NCI-H526 (cell line): Measurements from ENCODE around the gene ADGRG6.
"Not testable (repeated sequence)": the region's sequence is repeated elsewhere in the genome, so short reads cannot be mapped to it uniquely, and the experiment has no call there.

Experiments
- DNase-seq, 2 experiments: peaks; one replicate each; lab custom pipeline; 2025; lab: John Stamatoyannopoulos, UW

The ADGRG6 gene

DNA sequence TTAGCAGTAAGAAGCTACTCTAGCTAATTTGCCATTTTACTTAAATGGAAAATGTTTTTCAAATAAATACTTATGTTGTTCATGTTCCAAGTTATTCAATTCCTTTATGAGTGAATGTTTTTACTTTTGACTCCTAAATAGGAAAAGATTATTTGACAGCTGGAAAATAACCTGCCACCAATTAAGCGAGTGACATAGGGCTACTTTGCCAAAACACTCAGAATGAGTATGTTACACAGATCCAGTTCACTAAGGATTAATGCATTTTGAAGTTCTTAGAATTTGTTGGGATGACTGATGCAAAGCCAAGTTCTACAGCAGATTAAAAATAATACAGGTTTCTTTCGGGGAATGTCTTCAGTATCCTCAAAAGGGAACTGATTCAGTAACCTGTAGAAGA is 144.4 kb downstream of the ADGRG6 start:
- no peak for DNase-seq

- DNase-seq: no peak
These were observed 144.8 kb downstream of the ADGRG6 start for GRCh38 chr6:142446576-142446975.

DNA sequence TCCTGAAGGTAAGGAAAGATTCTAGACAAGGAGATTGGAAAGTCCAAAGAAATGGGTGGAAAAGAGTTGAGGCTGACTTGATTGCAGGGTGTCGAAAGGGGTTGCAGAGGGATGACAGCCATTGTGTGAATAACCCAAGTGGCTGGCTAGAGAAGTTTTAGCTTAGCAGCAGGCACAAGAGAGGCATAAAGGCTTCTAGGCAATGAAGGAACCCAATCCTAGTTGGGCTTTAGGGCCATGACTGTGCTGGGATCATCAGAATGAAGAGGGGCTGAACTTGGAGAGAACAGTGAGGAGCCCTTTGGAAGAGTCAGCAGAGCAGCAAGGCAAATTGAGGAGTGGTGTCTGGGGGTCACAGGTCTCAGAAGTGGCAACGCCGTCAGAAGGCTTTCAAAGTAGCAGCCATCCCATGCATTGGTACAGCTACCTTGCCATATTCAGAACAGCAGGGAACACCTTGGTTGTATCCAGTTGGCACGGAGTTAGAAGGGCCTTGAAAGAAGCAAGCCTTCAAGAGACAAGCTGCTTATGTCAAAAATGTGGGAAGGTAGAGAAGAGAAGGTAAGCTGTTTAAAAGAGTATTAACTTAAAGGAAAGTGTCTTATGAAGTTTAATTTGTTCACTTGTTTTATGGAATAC is 146.4 kb downstream of the ADGRG6 start:
- DNase-seq: no peak

DNA sequence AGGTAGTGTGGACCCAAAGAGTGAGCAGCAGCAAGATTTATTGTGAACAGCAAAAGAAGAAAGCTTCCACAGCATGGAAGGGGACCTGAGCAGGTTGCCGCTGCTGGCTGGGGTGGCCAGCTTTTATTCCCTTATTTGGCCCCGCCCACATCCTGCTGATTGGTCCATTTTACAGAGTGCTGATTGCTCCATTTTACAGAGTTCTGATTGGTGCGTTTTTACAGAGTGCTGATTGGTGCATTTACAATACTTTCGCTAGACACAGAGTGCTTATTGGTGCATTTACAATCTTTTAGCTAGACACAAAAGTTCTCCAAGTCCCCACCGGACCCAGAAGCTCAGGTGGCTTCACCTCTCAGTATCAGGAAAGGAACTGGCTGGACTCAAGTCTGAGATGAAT is 149.0 kb downstream of the ADGRG6 start:
- not testable (repeated sequence) for DNase-seq

DNA sequence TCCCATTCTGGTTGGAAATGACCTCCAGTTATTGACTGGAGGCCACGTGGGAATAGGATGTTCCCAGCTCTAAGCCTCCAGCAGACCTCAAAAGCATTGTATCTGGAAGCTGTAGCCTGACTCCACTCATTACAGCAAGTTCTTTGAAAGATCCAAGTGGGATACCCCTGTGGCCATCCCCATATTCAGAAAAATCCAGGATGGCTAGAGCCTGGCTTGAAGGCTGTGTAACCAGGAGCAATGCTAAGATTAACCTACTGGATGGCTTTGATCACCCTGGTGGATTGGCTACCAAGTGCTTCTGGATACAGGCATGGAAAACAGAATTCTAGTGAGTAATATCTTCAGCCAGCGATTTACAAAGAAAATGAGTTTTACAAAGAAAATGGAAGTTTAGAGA is 151.2 kb downstream of the ADGRG6 start:
- DNase-seq: no peak

DNA sequence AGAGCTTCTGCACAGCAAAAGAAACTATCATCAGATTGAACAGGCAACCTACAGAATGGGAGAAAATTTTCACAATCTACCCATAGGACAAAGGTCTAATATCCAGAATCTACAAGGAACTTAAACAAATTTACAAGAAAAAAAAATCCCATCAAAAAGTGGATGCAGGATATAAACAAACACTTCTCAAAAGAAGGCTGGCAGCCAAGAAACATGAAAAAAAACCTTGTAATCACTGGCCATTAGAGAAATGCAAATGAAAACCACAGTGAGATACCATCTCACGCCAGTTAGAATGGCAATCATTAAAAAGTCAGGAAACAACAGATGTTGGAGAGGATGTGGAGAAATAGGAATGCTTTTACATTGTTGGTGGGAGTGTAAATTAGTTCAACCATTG is 152.4 kb downstream of the ADGRG6 start:
- DNase-seq: not testable (repeated sequence)

DNA sequence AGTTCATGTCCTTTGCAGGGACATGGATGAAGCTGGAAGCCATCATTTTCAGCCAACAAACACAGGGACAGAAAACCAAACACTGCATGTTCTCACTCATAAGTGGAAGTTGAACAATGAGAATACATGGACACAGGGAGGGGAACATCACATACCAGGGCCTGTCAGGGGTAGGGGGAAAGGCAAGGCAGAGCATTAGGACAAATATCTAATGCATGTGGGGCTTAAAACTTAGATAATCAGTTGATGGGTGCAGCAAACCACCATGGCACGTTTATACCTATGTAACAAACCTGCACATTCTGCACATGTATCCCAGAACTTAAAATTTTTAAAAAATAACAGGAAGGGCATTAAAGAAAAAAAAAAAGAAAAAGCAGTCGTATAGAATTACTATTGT is 153.0 kb downstream of the ADGRG6 start:
- DNase-seq: not testable (repeated sequence)

- DNase-seq: no peak
These were observed 154.3 kb downstream of the ADGRG6 start for GRCh38 chr6:142455957-142456589.

- no peak for DNase-seq
These were observed 156.0 kb downstream of the ADGRG6 start for GRCh38 chr6:142457638-142458406.

DNA sequence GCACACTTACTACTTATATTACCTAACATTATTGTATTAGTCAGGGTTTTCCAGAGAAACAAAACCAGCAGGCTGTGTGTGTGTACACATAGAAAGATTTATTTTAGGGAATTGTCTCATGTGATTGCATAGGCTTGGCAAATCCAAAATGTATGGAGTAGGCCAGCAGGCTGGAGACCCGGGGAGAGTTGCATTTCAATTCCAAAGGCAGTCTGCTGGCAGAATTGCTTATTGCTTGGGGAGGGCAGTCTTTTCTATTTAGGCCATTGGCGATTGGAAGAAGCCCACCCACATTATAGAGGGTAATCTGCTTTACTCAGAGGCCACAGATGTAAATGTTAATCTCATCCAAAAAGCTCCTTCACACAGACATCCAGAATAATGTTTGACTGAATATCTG is 157.0 kb downstream of the ADGRG6 start:
- no peak for DNase-seq

DNA sequence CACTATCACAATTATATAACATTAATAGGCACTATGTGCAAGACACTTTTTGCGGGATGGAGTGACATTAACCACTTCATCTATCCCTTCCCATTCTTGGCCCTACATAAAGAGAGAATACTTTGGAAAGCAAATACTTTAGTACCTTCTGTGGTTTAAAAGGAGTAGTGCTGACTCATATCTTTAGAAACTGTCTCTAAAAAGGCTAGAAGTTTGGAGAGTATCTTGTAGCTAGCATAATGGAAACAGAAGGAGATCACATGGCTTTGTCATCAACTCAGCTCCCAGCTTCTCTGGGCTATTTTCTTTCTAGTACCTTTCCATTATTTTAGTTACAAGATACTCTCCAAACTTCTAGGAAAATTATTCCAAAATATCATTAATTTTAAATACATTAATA is 157.5 kb downstream of the ADGRG6 start:
- DNase-seq: no peak

DNA sequence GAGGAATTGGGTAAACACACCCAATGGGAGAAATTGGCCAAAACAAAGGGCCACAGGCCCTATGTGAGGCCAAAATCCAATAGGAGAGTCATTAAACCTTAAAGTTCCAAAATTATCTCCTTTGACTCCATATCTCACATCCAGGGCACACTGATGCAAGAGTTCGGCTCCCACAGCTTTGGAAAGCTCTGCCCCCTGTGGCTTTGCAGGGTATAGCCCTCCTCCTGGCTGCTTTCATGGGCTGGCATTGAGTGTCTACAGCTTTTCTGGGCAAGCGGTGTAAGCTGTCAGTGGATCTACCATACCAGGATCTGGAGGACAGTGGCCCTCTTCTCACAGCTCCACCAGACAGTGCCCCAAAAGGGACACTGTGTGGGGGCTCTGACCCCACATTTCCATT is 160.5 kb downstream of the ADGRG6 start:
- DNase-seq: peak in 1 of 2 experiments; percentile 22

GRCh38 chr6:142463988-142464387 is 162.2 kb downstream of the ADGRG6 start:
- DNase-seq: no peak

DNA sequence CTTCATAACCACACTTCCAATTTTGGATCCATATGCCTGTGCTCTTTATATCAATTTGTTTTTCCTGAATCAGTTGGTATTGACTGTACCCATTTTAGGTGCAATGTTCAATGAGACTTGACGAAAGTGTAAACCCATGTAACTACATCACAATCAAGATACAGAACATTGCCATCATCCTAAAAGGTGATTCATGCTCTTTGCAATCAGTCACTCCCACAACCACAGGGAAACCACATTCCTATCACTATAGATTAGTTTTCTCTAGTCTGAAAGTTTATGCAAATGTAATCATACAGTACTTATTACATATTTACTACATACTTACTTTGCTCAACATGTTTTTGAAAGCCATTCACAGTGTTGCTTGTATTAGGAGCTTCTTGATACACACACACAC is 167.4 kb downstream of the ADGRG6 start:
- no peak for DNase-seq

DNA sequence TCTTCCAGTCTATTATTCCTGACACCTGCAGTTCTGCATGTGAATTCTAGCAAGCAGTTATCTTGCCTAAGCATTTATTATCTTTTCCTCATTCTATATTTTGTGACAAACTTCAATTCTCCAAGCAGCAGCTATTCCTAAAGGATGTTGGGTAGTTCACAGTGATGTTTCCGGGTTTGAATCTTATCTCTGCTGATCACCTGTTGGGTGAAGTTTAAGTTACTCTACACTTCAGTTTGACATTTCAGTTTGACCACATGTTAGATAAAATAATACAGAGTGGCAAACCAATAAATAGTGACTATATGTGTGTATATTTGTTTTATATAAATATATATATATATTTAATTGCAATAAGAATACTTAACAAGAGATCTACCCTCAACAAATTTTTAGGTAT is 168.6 kb downstream of the ADGRG6 start:
- no peak for DNase-seq

DNA sequence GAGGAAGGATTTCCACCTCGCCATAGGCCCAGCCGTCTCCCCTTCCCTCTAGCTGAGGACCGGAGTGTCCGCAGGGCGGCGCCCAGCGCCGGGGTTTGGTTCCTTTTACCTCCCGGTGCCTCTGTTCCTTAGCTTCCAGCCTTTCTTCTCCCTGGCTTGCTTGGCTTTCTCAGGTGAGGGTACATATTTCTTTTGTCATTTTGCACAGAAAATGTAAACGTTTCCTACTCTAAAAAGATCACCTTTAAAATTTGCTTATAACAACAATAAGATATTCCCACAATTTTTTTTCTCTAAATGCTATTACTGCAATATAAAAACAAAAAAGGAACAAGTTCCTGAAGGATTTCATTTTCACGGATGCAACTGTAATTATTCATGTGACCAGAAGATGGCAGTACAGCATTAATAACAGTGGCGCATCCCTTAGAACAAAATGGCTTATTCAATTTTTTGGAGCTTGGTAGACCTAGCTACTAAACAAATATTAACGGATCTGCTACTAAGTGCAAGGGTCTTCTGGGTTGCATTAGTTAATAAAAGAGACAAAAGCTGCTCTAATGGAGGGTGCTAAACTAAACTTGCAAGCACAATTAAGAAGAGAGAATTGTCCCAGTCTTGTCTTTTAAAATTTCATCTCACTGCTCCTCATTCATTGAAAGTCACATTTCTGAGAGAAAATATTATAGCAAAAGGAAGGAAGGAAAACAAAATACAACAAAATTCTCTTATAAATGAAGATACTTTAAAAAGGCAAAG is 172.9 kb downstream of the ADGRG6 start:
- peak; percentile 55 to 79 for DNase-seq

DNA sequence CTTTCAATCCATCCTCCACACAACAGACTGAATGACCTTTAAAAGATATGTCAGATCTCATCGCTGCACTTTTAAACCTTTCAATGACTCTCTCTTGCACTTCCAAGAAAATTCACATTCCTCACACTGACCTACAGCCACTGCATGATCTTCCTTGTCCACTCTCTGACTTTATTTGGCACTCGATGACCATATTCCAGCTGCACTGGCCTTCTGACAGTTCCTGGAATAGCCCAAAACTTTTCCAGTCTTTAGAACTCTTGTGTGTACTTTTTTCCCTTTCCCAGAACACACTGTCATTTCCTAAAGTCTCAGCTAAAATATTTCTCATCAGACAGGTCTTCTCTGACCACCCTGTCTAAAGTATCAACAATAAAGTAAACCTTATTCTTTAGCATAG is 174.6 kb downstream of the ADGRG6 start:
- DNase-seq: no peak

DNA sequence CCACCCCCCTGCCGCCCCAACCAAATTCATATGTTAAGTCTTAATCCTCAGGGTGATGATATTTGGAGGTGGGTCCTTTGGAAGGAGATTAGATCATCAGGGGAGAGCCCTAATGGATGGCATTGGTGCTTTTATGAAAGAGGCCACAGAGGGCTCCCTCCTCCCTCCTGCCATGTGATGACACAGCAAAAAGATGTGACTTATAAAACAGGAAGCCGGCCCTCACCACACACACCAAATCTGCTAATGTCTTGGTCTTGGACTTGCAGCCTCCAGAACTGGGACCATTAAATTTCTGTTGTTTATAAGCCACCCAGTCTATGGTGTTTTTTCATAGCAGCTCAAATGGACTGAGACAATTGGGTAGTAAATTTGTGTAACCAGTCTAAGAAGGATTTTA is 176.3 kb downstream of the ADGRG6 start:
- peak in 1 of 2 experiments; percentile 2 for DNase-seq

GRCh38 chr6:142481466-142481865 is 179.7 kb downstream of the ADGRG6 start:
- DNase-seq: no peak

DNA sequence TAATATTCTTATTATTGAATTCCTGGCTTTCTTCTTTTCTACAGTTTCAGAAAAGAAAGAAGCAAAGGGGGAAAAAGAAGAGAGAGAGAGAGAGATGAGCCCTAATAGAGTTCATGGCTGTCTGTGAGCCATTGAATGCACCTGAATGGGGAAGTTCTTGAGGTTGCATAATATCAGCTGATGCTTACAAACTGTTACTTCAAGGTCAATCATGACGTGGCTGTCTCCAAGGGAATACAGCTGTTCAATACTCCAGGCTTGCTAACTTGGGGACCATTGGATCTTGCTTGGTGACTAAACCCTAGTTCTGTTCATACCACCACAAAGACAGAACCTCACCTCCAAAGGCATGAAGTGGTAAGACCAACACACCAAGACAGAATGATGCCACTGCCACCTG is 180.4 kb downstream of the ADGRG6 start:
- DNase-seq: no peak

DNA sequence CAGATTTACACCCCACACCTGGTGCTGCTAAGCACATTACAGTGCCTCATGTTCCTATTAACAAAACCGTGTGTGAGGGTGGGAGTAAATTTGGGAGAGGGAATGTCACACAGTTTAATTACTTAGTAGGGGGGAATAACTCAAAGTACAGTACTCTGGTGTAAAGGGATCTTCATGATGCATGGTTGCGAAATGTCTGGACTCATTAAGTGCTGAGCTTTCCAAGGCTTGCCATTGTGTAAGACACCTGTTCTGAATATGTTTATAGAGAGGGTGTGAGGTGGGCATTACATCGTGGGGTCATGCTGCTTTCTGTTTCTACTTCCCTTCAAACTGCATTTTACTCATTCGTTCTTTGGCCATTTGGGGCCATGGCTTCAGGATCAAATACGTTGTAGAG is 181.2 kb downstream of the ADGRG6 start:
- no peak for DNase-seq

DNA sequence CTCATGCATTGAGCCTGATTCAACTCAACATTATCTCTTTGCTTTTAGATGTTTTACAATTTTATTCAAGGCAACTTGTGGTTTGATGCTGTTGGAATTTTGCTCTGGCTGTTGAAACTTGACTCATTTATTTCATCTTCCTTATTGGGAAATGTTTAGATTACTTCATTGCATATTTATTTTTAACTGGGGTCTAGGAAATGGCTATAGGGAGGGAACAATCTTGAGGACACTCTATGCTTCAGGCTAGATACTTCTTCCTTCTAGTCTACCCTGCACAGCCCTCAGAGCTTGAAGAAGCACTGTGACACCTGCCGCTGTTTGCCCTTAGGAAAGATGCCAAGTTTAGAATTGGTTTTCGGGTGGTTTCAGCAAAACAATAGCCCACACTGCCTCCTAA is 183.4 kb downstream of the ADGRG6 start:
- DNase-seq: no peak
